ENCODE results near the gene XAB2.

DNA sequence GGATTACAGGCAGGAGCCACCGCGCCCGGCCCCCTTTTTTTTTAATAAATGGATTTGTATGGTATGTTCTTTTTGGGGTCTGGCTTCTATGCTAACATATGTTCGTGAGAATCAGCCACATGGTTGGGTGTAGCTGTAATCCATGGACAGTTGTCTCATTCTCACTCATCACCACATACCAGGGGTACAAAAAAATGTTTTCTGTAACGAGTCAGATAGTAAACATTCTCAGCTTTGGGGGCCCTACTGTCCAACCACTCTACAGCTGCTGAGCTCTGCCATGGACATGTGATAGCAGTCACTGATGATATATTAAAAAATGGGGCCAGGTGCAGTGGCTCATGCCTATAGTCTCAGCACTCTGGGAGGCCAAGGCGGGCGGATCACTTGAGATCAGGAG, 34.4 kb upstream of the XAB2 start:
- TF ChIP-seq, protein P1, sequence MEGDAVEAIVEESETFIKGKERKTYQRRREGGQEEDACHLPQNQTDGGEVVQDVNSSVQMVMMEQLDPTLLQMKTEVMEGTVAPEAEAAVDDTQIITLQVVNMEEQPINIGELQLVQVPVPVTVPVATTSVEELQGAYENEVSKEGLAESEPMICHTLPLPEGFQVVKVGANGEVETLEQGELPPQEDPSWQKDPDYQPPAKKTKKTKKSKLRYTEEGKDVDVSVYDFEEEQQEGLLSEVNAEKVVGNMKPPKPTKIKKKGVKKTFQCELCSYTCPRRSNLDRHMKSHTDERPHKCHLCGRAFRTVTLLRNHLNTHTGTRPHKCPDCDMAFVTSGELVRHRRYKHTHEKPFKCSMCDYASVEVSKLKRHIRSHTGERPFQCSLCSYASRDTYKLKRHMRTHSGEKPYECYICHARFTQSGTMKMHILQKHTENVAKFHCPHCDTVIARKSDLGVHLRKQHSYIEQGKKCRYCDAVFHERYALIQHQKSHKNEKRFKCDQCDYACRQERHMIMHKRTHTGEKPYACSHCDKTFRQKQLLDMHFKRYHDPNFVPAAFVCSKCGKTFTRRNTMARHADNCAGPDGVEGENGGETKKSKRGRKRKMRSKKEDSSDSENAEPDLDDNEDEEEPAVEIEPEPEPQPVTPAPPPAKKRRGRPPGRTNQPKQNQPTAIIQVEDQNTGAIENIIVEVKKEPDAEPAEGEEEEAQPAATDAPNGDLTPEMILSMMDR (IDR thresholded peaks at IDR 0.05; ENCODE audit: low read length) = no peak
- no peak for TF ChIP-seq EZH2phosphoT487 (IDR thresholded peaks at IDR 0.05; ENCODE audit: low read length)
- TF ChIP-seq EZH2 (optimal IDR thresholded peaks at IDR 0.05; ENCODE audit: low read depth, low read length) = no peak
